T-helper 17 cell (primary cell): Measurements from ENCODE around the gene CHRNA1. TPM values are rescaled to one million over a fixed set of nuclear protein-coding genes. Genes with fewer than 3 reads are reported as not detected.
"Not testable (repeated sequence)": the region's sequence is repeated elsewhere in the genome, so short reads cannot be mapped to it uniquely, and the experiment has no call there.

Experiments
- ATAC-seq: fragments of 150-1000 bp; cut with Tn5 transposase; 2 replicates; pipeline ENCODE4 v1.10.0; 2021; ENCODE audit warnings: mild to moderate bottlenecking, moderate library complexity
- DNase-seq, 3 donors: peaks; one replicate each; pipeline versions ENCODE4 v3.0.0 to v3.0.0-alpha.2; 2020 to 2021
- H3K9me3 ChIP-seq: one replicate; pipeline ENCODE4 v1.7.0; 2013; ENCODE audit warnings: low read length, mild to moderate bottlenecking; ENCODE audit not compliant: control insufficient read depth, poor library complexity, severe bottlenecking
- H3K27ac Mint-ChIP-seq: one replicate; pipeline ENCODE4 v1.8.0; 2022; ENCODE audit warnings: mild to moderate bottlenecking, moderate library complexity, mixed read lengths
- H3K27me3 Mint-ChIP-seq: one replicate; pipeline ENCODE4 v1.8.0; 2022; ENCODE audit warnings: mixed read lengths
- H3K36me3 Mint-ChIP-seq: one replicate; pipeline ENCODE4 v1.8.0; 2022; ENCODE audit warnings: low read depth, mixed read lengths
- H3K4me1 Mint-ChIP-seq: one replicate; pipeline ENCODE4 v1.8.0; 2022; ENCODE audit warnings: mild to moderate bottlenecking, mixed read lengths
- H3K4me3 Mint-ChIP-seq: one replicate; pipeline ENCODE4 v1.8.0; 2022; ENCODE audit warnings: mild to moderate bottlenecking, moderate library complexity, mixed read lengths
- total RNA-seq, 4 donors: library from RNA in 2 of 4; stranded (reverse) in 2 of 4; gene quantifications; one replicate each; pipeline ENCODE4 v1.2.3 and lab custom pipeline; 2022 to 2026

Gene CHRNA1
- total RNA-seq, 2 donors from 2014 or later: 0.63 to 0.94 TPM

DNA sequence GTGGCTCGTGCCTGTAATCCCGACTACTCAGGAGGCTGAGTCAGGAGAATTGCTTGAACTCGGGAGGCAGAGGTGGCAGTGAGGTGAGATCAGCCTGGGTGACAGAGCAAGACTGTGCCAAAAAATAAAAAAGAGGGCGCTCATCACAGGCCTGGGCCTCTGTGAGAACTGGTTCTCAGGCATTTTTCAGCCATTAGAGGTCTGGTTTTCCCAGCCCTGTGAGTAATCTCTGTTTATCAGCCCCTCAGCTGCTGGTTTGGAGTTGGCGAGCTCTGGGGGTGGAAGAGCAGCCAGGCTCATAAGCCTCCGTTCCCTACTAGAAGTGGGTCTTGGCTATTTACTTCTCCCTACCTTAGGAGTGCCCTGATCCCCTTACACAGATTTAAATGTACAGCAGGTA is 53.1 kb downstream of the CHRNA1 start:
- DNase-seq (no peak), ATAC-seq (no peak)
- Mint-ChIP-seq H3K27ac (no peak overlapping the region), H3K27me3 (peaks cover 30% of the 10 kb centered on the region), H3K4me1 (peaks cover 2% of the 10 kb centered on the region), H3K4me3 (no peak overlapping the region), H3K36me3 (no peaks in the 10 kb centered on the region)
- no peaks in the 10 kb centered on the region for H3K9me3 ChIP-seq

DNA sequence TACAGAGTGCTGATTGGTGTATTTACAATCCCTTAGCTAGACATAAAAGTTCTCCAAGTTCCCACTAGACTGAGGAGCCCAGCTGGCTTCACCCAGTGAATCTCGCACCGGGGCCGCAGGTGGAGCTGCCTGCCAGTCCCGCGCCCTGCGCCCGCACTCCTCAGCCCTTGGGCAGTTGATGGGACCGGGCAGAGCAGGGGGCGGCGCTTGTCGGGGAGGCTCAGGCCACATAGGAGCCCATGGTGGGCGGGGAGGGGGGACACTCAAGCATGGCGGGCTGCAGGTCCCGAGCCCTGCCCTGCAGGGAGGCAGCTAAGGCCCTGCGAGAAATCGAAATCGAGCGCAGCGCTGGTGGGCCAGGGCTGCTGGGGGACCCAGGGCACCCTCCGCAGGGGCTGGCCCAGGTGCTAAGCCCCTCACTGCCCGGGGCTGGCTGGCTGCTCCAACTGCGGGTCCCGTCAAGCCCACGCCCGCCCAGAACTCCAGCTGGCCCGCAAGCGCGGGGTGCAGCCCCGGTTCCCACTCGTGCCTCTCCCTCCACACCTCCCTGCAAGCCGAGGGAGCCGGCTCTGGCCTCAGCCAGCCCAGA is 54.8 kb downstream of the CHRNA1 start:
- not testable (repeated sequence) for H3K36me3 Mint-ChIP-seq, H3K4me1 Mint-ChIP-seq, H3K27ac Mint-ChIP-seq, ATAC-seq, DNase-seq, H3K9me3 ChIP-seq, H3K4me3 Mint-ChIP-seq
- peaks cover 30% of the 10 kb centered on the region for H3K27me3 Mint-ChIP-seq

- Mint-ChIP-seq H3K36me3 (no peaks in the 10 kb centered on the region), H3K27me3 (peaks cover 30% of the 10 kb centered on the region), H3K4me3 (no peak overlapping the region), H3K4me1 (no peaks in the 10 kb centered on the region), H3K27ac (no peak overlapping the region)
- H3K9me3 ChIP-seq: no peaks in the 10 kb centered on the region
- DNase-seq (no peak), ATAC-seq (no peak)
Observed at GRCh38 chr2:174708713-174709112, 55.6 kb downstream of the CHRNA1 start.

- Mint-ChIP-seq H3K4me1 (no peaks in the 10 kb centered on the region), H3K27me3 (peaks cover 29% of the 10 kb centered on the region), H3K4me3 (no peak overlapping the region), H3K27ac (no peak overlapping the region), H3K36me3 (no peaks in the 10 kb centered on the region)
- ATAC-seq (no peak), DNase-seq (no peak)
- H3K9me3 ChIP-seq: no peaks in the 10 kb centered on the region
Observed at GRCh38 chr2:174705321-174705720, 59.0 kb downstream of the CHRNA1 start.

DNA sequence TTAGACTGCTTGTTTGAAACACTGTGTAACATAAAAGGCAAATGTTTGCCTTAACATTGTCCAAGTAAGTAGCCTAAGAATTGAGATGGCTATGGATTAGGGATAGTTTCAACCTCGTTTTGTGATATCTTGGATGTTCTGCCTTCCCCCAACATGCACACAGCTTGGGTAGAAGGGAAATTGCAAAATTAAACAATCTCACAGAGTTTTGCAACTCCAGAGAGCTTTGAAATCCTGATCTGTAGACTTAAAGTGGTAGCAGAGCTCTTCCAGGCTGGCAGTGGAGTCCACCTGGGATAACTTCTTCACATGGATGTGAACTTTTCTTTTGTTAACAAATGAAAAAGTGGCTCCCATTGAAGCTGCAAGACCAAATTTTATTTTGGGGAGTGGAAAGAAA is 59.6 kb downstream of the CHRNA1 start:
- H3K27me3 Mint-ChIP-seq: peaks cover 27% of the 10 kb centered on the region
- ATAC-seq (no peak), DNase-seq (no peak)
- no peak overlapping the region for H3K27ac Mint-ChIP-seq
- no peaks in the 10 kb centered on the region for H3K36me3 Mint-ChIP-seq
- H3K9me3 ChIP-seq: no peaks in the 10 kb centered on the region
- H3K4me3 Mint-ChIP-seq: no peak overlapping the region
- H3K4me1 Mint-ChIP-seq: no peaks in the 10 kb centered on the region

DNA sequence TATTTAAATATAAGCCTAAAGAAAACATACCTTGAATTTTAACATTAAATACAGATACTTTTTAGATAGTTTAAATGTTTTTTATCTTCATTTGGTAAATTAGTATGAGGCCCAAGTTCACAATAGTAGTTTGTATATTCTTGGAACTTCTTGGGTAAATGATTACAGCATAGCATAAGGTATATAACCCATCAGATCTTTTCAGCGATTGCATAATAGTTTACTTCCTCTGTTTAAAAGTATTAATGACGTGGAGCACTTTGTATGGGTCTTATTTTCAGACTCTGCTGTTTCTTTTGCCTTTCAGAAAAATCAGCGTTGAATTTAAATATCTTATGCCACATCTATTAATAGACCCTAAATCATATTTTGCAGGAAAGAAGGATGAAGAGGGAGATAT is 60.2 kb downstream of the CHRNA1 start:
- no peak for ATAC-seq
- H3K4me3 Mint-ChIP-seq: no peak overlapping the region

DNA sequence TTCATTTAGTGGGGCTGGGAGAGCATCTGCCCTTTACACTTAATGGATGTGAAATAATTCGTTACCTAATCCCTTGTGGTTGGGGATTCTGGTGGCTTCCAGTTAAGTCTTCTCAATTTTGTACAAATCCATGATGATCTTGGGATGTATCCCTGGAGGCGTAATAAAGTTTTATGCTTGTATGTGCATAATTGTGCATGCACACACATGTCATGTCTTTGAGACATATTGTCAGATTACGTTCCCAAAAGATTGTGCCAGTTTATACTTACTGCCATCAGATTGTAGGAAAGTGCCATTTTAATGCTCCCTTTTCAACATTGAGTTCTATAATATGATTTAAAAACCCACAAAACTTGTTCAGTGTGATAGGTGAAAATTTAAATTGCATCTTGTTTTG is 60.8 kb downstream of the CHRNA1 start:
- Mint-ChIP-seq H3K4me1 (no peaks in the 10 kb centered on the region), H3K27me3 (peaks cover 20% of the 10 kb centered on the region), H3K27ac (no peak overlapping the region), H3K36me3 (no peaks in the 10 kb centered on the region), H3K4me3 (no peak overlapping the region)
- H3K9me3 ChIP-seq: no peaks in the 10 kb centered on the region
- ATAC-seq: no peak
- DNase-seq: no peak

More for the DNA sequence above, 60.2 kb downstream of the CHRNA1 start:
- Mint-ChIP-seq H3K27me3 (peaks cover 27% of the 10 kb centered on the region), H3K36me3 (no peaks in the 10 kb centered on the region), H3K27ac (no peak overlapping the region), H3K4me1 (no peaks in the 10 kb centered on the region)
- no peak for DNase-seq
- no peaks in the 10 kb centered on the region for H3K9me3 ChIP-seq

DNA sequence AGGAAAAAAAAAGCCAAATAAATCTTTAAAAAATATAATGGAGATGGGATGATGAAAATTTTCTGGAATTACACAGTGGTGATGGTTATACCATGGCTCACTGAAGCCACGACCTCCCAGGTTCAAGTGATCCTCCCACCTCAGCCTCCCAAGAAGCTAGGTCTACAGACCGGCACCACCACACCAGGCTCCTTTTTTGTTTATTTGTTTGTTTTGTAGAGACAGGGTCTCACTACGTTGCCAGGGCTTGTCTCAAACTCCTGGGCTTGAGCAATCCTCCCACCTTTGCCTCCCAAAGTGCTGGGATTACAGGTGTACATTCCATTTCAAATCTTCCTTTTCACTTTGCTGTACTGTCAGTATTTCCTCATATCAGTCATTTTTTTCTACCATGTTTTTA is 61.7 kb downstream of the CHRNA1 start:
- no peak overlapping the region for H3K4me3 Mint-ChIP-seq
- no peak for ATAC-seq
- H3K4me1 Mint-ChIP-seq: no peaks in the 10 kb centered on the region
- no peak for DNase-seq
- no peak overlapping the region for H3K27ac Mint-ChIP-seq
- H3K36me3 Mint-ChIP-seq: no peaks in the 10 kb centered on the region
- no peaks in the 10 kb centered on the region for H3K9me3 ChIP-seq
- H3K27me3 Mint-ChIP-seq: peaks cover 14% of the 10 kb centered on the region

- H3K27ac Mint-ChIP-seq: no peak overlapping the region
- H3K27me3 Mint-ChIP-seq: peaks cover 5% of the 10 kb centered on the region
- H3K4me1 Mint-ChIP-seq: peaks cover 4% of the 10 kb centered on the region
- no peak overlapping the region for H3K4me3 Mint-ChIP-seq
- DNase-seq (no peak), ATAC-seq (peak; percentile 80)
- H3K36me3 Mint-ChIP-seq: no peaks in the 10 kb centered on the region
- no peaks in the 10 kb centered on the region for H3K9me3 ChIP-seq
Observed at GRCh38 chr2:174699993-174700766, 64.1 kb downstream of the CHRNA1 start.

Other genes with a start within 250 kb of the CHRNA1 start
- gene WIPF1, start 166.7 kb downstream of the CHRNA1 start, total RNA-seq: 100 to 1,000 TPM; 368 to 424 TPM
- 10 to 100 TPM; 16.5 to 16.6 TPM for gene CHN1, start 240.9 kb upstream of the CHRNA1 start, total RNA-seq